ENCODE measurements around the gene CASP12.

DNA sequence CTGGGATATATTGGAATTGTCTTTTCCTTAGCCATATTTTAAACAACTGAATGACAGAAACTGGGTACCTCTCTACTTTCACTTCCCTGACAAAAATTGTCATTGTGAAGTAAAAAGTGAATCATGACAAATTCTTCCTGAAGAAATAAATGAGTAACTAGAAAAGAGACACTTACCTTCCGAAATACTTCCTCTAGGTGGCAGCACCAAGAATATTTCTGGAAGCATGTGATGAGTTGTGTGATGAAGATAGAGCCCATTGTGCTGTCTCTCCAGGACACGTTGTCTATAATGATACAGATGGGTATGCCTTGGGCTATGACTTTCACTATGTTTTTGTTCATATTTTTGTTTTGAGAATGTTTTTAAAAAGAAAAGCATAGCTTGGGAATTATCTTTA, 48.6 kb upstream of the CASP12 start:
- TF ChIP-seq TEAD4 (IDR thresholded peaks at IDR 0.05), result no peak
- no peak for TF ChIP-seq EP300 (IDR thresholded peaks at IDR 0.05; ENCODE audit: borderline replicate concordance)
- TF ChIP-seq, protein P1, sequence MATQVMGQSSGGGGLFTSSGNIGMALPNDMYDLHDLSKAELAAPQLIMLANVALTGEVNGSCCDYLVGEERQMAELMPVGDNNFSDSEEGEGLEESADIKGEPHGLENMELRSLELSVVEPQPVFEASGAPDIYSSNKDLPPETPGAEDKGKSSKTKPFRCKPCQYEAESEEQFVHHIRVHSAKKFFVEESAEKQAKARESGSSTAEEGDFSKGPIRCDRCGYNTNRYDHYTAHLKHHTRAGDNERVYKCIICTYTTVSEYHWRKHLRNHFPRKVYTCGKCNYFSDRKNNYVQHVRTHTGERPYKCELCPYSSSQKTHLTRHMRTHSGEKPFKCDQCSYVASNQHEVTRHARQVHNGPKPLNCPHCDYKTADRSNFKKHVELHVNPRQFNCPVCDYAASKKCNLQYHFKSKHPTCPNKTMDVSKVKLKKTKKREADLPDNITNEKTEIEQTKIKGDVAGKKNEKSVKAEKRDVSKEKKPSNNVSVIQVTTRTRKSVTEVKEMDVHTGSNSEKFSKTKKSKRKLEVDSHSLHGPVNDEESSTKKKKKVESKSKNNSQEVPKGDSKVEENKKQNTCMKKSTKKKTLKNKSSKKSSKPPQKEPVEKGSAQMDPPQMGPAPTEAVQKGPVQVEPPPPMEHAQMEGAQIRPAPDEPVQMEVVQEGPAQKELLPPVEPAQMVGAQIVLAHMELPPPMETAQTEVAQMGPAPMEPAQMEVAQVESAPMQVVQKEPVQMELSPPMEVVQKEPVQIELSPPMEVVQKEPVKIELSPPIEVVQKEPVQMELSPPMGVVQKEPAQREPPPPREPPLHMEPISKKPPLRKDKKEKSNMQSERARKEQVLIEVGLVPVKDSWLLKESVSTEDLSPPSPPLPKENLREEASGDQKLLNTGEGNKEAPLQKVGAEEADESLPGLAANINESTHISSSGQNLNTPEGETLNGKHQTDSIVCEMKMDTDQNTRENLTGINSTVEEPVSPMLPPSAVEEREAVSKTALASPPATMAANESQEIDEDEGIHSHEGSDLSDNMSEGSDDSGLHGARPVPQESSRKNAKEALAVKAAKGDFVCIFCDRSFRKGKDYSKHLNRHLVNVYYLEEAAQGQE (IDR thresholded peaks at IDR 0.05; ENCODE audit: low read depth), result no peak
- no peak for TF ChIP-seq YY1 (IDR thresholded peaks at IDR 0.05; ENCODE audit: low read depth)
- TF ChIP-seq, protein P2, sequence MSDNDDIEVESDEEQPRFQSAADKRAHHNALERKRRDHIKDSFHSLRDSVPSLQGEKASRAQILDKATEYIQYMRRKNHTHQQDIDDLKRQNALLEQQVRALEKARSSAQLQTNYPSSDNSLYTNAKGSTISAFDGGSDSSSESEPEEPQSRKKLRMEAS (IDR thresholded peaks at IDR 0.05), result no peak

Data from Ishikawa (cell line).